Esophagus squamous epithelium (tissue), 4 donors: Measurements from ENCODE around the gene CST2. TPM values are rescaled to one million over a fixed set of nuclear protein-coding genes. Genes with fewer than 3 reads are reported as not detected.

ENCODE experiments used
- total RNA-seq, 4 donors: library from RNA; depleted of rRNA; stranded (reverse); fragments of >200 nt; gene quantifications; one replicate each; pipeline ENCODE4 v1.1.0, GENCODE V29; 2016

The CST2 gene
- total RNA-seq, 4 donors from 2014 or later: not detected

Other genes with a start within 250 kb of the CST2 start
- gene CST9, start 220.8 kb downstream of the CST2 start, total RNA-seq: not detected
- 100 to 1,000 TPM; 323 to 899 (median 600) TPM for gene CST3, start 188.8 kb downstream of the CST2 start, total RNA-seq
- gene CST4, start 137.7 kb downstream of the CST2 start, total RNA-seq: not detected
- not detected for gene CST1, start 75.8 kb downstream of the CST2 start, total RNA-seq
- not detected for gene CST5, start 53.0 kb upstream of the CST2 start, total RNA-seq
- gene GGTLC1, start 162.1 kb upstream of the CST2 start, total RNA-seq: not detected